ENCODE data around the gene RPL36A.

GRCh38 chrX:101397779-101398178 is 7.0 kb downstream of the RPL36A start:
- TF ChIP-seq SUZ12 (IDR thresholded peaks at IDR 0.05; ENCODE audit: extremely low read depth, insufficient read depth, insufficient read length) (no peak), YY1 (IDR thresholded peaks at IDR 0.05; ENCODE audit: insufficient read depth, insufficient read length) (no peak), ZNF274 (IDR thresholded peaks at IDR 0.05; ENCODE audit: low read depth, low read length) (no peak)
